Activated CD4-positive, CD25-positive, alpha-beta regulatory T cell treated with anti-CD3 and anti-CD28 coated beads, Interleukin-2, amount 50 U/mL, for 16 hours (primary cell): Measurements from ENCODE around the gene UNC5B.

Experiments used
- DNase-seq: peaks from one replicate; pipeline ENCODE4 v3.0.0-alpha.2; 2020; ENCODE audit warnings: low read depth, low spot score

UNC5B gene

DNA sequence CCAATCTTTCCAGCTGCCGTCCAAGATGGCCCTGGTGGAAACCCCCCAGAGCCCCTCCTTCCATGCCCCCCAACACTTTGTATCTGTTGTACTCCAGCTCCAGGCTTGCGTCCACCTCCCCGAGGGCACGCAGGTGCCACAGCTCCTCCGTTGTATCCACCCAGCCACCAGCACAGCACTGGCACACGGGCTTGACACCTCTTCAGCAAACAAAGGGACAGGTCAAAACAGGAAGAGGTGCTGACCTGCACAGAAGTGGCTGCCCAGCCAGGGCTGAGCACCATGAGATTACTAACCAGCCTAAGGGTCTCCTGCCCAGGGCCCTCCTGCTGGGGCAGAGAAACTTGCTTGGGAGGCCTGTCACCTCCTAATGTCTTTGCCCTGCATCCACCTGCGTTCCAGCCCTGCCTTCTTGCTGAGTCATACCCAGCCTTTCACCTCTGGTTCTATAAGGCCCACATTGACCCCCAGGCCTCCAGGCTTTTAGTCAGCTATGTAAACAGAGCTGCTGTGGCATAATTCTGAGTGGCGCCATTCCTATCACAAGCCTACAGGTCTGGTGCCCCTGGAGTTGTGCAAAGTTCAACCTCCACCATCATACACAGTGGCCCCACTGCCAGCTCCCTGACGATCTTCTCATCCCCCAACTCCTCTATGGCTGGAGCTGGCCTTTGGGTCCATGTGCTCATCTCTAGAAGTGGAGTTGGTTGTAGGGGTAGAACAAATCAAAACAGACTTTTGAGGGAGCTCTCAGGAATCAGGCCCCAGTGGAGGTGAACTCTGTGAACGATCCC lies 127.6 kb downstream of the UNC5B start:
- no peak for DNase-seq

DNA sequence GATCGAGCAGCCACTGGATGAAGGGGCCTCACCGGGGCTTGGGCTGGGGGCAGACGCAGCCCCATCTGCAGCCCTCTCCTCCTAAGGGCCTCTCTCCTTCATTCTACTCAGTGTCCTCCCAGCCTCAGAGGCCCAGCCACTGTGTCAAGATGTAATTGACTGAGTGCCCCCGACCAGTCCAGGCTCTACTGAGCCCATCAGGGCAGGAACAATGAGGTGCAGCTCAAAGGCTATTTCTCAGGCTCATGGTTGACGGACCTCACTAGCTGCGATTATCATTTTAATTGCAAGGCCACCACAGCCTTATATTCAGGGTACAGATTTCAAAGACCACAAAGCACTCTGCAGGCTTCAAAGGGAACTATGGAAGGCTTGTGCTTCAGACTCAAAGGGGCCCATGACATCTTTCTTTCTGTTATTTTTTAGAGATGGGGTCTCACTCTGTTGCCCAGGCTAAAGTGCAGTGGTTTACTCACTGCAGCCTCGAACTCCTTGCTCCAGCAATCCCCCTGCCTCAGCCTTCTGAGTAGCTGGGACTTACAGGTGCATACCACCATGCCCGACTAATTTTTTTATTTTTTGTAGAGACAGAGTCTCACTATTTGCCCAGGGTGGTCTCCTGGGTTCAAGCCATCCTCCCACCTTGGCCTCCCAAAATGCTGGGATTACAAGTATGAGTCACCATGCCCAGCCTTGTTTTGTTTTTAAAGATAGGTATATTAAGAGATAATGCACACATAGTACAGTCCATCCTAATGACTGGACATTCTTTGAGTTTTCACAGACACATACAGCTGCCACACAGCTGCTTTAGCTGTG lies 130.4 kb downstream of the UNC5B start:
- no peak for DNase-seq

DNA sequence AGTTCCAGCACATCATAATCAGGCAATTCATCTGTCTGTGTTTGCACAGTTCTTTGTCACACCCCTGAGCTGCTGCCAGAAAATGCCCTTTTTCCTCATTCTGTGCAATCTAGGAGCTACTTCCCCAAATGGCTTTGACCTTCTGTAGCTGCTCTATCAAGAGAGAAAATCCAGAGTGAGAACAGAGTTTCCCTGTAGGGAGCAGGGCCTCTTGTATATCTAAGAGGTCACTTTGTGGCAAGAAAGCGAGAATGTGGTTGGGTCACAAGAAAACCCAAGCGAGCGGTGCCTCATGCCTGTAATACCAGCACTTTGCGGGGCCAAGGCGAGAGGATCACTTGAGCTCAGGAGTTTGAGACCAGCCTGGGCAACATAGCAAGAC lies 131.0 kb downstream of the UNC5B start:
- no peak for DNase-seq

DNA sequence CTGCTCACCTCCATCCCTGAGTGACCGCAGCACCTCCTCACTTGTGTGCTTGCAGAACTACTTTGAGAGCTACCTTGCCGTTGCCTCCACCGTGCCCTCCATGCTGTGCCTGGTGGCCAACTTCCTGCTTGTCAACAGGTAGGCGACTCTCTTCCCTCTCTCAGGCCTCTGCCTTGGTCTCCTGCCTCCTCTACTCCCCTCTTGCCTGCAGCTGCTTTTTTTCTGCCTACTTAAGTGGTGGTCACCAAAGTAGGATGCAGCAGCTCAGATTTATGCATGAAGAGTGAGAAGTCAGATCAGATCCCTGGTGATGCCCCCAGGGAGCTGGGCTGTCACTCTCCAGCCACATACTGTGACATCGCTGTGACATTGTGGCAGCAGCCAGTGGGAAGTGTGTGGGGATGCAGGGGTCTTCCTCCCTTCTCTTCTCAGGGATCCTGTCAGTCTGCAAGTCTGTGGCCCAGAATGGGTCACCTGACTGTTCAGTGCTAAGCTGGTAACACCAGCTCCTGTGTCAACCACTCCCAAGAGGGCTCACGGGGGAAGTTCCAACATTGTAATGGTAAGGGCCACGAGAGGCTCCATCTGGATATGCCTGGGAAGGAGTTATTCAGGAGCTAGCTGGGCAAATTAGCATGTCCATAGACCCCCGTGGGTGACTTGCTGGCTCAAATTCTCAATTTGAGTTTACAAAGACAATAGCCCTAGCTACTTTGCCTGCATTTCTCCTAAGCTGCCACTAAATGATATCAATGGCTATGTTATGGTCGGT lies 132.0 kb downstream of the UNC5B start:
- DNase-seq: no peak

GRCh38 chr10:71344993-71345480 lies 132.7 kb downstream of the UNC5B start:
- DNase-seq: no peak

DNA sequence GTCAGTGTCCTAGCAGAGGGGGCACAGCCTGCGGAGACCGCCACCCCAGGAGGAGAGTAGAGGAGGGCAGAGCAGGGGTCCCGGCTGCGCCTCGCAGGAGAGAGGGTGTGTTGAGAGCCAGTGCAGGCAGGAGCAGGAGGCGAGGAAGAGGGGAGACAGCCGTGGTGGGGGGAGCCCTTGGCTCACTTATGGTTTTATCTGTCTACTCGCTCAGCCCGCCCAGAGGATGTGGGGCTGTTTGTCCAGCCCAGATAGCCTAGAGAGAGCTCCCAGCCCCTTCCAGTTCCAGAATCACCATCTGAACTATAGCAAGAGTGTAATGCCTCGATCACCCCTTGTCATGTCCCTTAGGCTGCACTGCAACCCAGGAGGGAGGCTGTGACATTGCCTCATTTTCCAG lies 133.3 kb downstream of the UNC5B start:
- no peak for DNase-seq

GRCh38 chr10:71346731-71347130 lies 134.4 kb downstream of the UNC5B start:
- DNase-seq: no peak

DNA sequence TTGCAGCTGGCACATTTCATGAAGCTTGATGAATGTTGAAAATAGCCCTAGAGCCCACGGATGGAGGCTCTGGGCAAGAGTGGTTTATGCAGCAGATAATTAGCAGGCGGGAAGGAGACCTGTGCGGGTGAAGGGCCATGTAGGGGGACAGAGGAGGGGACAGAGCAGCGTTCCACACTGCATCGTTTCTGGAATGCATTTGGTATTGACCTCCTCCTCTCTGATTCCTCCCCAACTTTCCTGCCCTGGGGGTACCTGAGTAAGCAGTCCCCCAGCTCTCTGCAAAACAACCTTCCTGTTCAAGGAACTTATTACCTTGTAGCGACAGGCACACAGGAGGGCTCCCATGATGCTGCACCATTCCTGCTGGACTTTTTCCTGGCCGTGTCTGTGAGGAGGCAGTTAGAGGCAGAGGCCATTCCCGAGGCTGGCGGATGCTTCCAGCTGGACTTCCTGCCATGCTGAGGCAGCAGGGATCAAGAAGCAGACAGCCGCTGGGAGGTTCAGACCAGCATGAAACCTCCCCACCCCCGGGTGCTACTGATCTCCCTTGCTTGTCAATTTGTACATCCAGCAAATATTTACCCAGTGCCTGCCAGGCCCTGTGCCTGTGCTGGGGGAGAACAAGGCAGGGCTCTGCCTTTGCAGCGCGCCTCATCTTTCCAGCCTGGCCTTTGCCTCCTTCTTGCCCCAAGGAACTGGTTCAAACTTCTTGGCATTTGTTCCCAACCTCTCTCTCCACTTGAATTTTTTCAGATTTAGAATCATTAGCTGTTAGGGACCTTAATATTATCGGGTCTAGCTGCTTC lies 135.4 kb downstream of the UNC5B start:
- no peak for DNase-seq

DNA sequence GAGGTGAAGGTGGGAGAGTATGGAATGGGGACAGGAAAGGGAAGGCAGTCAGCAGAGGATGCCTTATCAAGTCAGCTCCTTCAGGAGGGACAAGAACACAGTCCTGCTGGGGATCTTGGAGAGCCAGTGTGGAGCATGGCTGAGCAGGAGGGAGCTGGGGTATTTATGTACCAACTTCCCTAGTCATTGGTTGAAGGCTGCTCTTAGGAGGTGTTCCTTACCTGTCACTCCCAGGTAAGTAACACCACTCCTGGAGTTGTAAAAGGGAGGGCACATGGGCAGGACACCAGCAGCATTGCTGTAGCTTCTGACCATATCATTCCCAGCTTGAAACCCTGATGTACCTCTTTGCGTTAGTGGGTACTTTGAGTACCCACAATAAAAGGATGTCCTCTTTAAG lies 136.5 kb downstream of the UNC5B start:
- DNase-seq: no peak

- DNase-seq: no peak
Measured at GRCh38 chr10:71349406-71349805, 137.0 kb downstream of the UNC5B start.

DNA sequence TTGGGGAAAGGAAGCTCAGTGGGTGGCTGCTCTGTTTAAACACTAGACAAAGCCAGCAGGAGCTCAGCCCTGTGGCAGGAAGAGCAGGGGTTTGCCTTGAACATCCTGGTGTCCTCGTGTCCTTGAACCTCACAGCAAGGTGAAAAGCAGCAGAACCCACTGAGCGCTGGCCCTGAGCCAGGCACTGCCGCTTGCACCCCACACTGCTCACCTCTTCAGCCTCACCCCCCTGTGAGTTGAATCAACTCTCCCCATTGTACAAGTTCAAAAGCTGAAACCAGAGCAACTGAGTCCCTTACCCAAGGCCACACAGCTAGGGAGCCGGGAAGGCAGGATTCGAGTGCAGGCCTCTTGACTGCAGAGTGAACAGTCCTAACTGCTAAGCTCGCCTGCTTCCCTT lies 138.7 kb downstream of the UNC5B start:
- no peak for DNase-seq

DNA sequence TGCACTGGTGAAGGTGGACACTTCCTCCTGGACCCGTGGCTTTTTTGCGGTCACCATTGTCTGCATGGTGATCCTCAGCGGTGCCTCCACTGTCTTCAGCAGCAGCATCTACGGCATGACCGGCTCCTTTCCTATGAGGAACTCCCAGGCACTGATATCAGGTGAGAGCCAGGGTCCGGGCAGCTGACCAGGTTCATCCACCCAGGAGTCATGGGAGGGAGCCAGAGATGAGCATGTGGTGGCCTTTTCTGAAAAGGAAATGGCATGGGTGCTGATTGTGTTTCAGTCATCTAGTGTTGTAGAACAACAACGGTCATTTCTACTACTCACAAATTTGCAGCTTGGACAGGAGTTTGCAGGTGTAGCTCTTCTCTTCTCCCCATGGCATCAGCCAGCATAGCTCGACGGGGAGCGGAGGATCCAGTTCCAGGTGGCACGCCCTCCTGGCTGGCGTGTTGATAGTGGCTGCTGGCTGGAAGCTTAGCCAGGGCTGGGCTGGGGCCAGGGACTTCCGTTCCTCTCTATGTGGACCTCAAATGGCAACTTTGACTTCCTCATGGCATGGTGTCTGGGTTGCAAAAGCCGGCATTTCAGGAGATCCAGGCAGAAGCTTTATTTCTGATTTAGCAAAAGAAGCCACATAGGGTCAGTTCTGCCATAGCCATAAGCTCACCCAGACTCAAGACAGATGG lies 139.4 kb downstream of the UNC5B start:
- no peak for DNase-seq
